K562 (cell line): ENCODE data around the gene ZNF292. TPM values are rescaled to one million over a fixed set of nuclear protein-coding genes. Genes with fewer than 3 reads are reported as not detected.

Source experiments
- BCL6 ChIP-seq: fragments of 250-450 bp; sonication (Bioruptor Pico); IDR thresholded peaks from 2 replicates; pipeline ENCODE4 v1.4.0; 2020
- E2F4 ChIP-seq: sonication (generic); formaldehyde crosslinking; IDR thresholded peaks from 2 replicates; pipeline ENCODE4 v1.8.0; 2022; ENCODE audit warnings: mild to moderate bottlenecking, low read depth, missing genetic modification reagents
- GTF2A2 ChIP-seq: IDR thresholded peaks from 2 replicates; pipeline ENCODE4 v1.6.1; 2016; ENCODE audit warnings: mild to moderate bottlenecking, missing genetic modification characterization, missing compliant biosample characterization
- HMG20B ChIP-seq: fragments of 250-450 bp; sonication (Bioruptor Pico); IDR thresholded peaks from 2 replicates; pipeline ENCODE4 v1.5.0; 2021; ENCODE audit warnings: mild to moderate bottlenecking
- HOXB6 ChIP-seq: fragments of 250-450 bp; sonication (Bioruptor Pico); IDR thresholded peaks from 2 replicates; pipeline ENCODE4 v1.5.1; 2022; ENCODE audit warnings: mild to moderate bottlenecking, borderline replicate concordance
- KAT2B ChIP-seq: IDR thresholded peaks from one replicate; pipeline ENCODE4 v1.6.1; 2012; ENCODE audit warnings: low read depth, mild to moderate bottlenecking, control low read depth, inconsistent platforms, low read length, moderate library complexity
- MGA ChIP-seq: fragments of 450-650 bp; IDR thresholded peaks from 2 replicates; pipeline ENCODE4 v1.6.1; 2016; ENCODE audit warnings: mild to moderate bottlenecking, moderate library complexity
- RAD51 ChIP-seq: fragments of 450-650 bp; IDR thresholded peaks from 2 replicates; pipeline ENCODE4 v1.7.1; 2016; ENCODE audit warnings: low read depth, mild to moderate bottlenecking, borderline replicate concordance
- STAT5B ChIP-seq: fragments of 250-450 bp; sonication (Bioruptor Pico); IDR thresholded peaks from 2 replicates; pipeline ENCODE4 v1.8.0; 2021; ENCODE audit warnings: mild to moderate bottlenecking, inconsistent platforms
- polyA plus RNA-seq, 8 experiments: library from polyadenylated mRNA; depleted of rRNA in 4 of 8; stranded (reverse) in 5 of 8; unstranded in 3 of 8; fragments of >200 nt; fragmentation: Nextera tagmentation in 2 of 8; fragmentation: Illumina TruSeq in 1 of 8; extraction: Ambion mirVana in 2 of 8; extraction: Trizol in 1 of 8; gene quantifications; 2 replicates each; pipeline versions ENCODE4 v1.2.1 to v1.2.3, GENCODE V29; 2011 to 2014; ENCODE audit warnings: inconsistent platforms in 1 of 8, missing spikeins in 1 of 8
- total RNA-seq, 7 experiments: library from RNA; depleted of rRNA in 6 of 7; stranded (reverse); fragments of >200 nt in 6 of 7; fragmentation: Illumina TruSeq in 2 of 7; extraction: Trizol in 2 of 7; gene quantifications; 2 replicates each; pipeline versions ENCODE4 v1.2.1 to v1.2.3, GENCODE V29; 2011 to 2021; ENCODE audit warnings: low replicate concordance in 1 of 7

The ZNF292 gene
- total and polyA plus RNA-seq, 9 of the 15 experiments (the other 6 are each of a cell fraction or from before 2014, with no cell fraction given): 4.4 to 17.1 (median 12.8) TPM

- TF ChIP-seq MGA (no peak), GTF2A2 (tag) (no peak), RAD51 (no peak), E2F4 (CRISPR knock-in tag) (no peak), KAT2B (no peak), HMG20B (CRISPR knock-in tag) (no peak), HOXB6 (no peak), STAT5B (CRISPR knock-in tag) (no peak), BCL6 (no peak)
Observed at GRCh38 chr6:87199787-87200186, 44.4 kb downstream of the ZNF292 start (continued).
